Activated naive CD8-positive, alpha-beta T cell (primary cell): ENCODE measurements around the gene S1PR2.
"Not testable (repeated sequence)": the region's sequence is repeated elsewhere in the genome, so short reads cannot be mapped to it uniquely, and the experiment has no call there.

ENCODE experiments used
- H3K27ac Mint-ChIP-seq: one replicate; pipeline ENCODE4 v1.8.0; 2021; ENCODE audit warnings: mixed read lengths
- H3K27me3 Mint-ChIP-seq: one replicate; pipeline ENCODE4 v1.8.0; 2021; ENCODE audit warnings: mixed read lengths
- H3K36me3 Mint-ChIP-seq: one replicate; pipeline ENCODE4 v1.8.0; 2021; ENCODE audit warnings: mixed read lengths
- H3K4me1 Mint-ChIP-seq: one replicate; pipeline ENCODE4 v1.8.0; 2021; ENCODE audit warnings: low read depth, mixed read lengths
- H3K4me3 Mint-ChIP-seq: one replicate; pipeline ENCODE4 v1.8.0; 2021; ENCODE audit warnings: mild to moderate bottlenecking, mixed read lengths
- H3K9me3 Mint-ChIP-seq: one replicate; pipeline ENCODE4 v1.8.0; 2021; ENCODE audit warnings: low read depth, mixed read lengths

S1PR2 gene

DNA sequence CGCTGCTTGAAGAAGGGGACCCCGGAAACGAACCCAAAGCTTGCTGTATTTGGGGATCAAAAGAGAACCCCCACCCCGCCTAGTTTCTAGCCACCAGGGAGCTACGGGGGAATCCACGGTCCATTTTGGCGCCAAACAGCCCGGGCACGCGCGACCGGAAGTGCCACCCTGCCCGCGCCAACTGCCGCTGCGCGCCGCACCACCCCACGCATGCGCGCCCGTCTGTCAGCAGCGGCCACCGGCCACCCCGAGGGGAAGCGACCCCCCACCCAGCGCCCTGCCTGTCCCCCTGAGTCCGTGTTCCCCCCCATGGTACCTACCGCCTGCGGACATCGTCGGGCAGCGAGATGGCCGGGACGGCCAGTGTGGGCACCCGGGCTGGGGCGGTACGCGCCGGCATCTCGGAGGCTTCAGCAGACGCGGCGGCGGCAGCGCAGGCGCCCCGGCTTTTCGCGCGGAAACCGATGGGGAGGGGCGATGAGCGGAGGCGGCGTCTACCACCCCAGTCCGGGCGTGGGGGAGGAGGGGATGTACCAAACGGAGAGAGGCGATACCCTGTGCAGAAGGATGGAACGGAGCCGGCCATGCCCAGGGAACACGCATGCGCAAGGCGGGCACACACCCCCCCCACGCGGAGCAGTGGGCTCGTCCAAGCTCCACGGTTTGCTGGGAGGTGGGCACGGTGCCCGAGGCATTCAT is 36.5 kb downstream of the S1PR2 start, which contains the start of gene DNMT1:
Gene DNMT1 (minus strand): TSS at position 454 of the 699 bp plus-strand sequence. CDS start 54 bp downstream, at position 400.
- Mint-ChIP-seq H3K4me1 (peaks cover 29% of the 10 kb centered on the region), H3K4me3 (peak within 1 kb of the TSS; percentile 95), H3K27me3 (no peaks in the 10 kb centered on the region), H3K27ac (peak within 1 kb of the TSS; percentile 95), H3K36me3 (peaks cover 7% of the 10 kb centered on the region), H3K9me3 (no peaks in the 10 kb centered on the region)

DNA sequence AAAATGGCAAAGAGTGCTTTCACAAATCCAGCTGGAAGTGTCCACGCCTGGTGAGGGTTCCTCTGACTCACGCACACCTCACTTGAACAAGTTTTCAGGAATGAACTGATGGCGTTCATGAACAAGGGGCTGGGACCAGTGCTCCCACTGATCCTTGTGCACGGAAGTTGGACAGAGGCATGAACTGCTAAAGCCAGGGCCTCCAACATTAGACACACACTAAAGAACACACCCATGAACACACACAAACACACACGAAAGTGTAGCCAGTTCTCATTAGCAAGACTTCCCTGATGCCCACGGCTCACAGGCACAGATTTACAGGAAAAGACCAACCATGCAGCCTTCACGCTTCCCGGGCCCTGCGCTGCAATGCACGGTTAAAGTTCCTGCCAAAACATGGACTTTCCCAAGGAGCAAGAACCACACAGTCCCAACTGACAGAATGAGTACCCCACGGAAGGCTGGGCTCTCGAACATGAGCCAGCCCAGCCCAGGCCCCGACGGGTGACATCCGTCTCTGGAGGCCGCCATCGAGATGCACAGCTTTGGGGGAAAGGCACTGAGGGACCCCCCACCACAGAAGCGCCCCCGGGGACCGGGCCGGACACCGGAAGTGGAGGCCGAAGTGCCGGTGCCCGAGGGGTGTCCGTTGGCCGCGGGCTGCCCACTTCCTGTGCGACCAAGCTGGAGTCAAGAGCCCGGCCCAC is 37.2 kb downstream of the S1PR2 start:
- peak overlapping the region; percentile 95 for H3K27ac Mint-ChIP-seq
- no peaks in the 10 kb centered on the region for H3K27me3 Mint-ChIP-seq
- peak overlapping the region; percentile 95 for H3K4me3 Mint-ChIP-seq
- H3K9me3 Mint-ChIP-seq = no peaks in the 10 kb centered on the region
- H3K4me1 Mint-ChIP-seq = peaks cover 32% of the 10 kb centered on the region
- H3K36me3 Mint-ChIP-seq = peaks cover 7% of the 10 kb centered on the region

DNA sequence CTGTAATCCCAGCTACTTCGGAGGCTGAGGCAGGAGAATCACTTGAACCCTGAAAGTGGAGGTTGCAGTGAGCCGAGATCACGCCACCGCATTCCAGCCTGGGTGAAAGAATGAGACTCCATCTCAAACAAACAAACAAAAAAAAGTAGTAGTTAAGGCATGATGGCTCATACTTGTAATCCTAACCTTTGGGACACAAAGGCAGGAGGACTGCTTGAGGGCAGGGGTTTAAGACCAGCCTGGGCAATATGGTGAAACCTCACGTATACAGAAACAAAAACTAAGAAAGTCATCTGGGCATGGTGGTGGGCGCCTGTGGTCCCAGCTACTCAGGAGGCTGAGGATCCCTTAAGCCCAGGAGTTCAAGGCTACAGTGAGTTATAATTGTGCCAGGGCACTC is 38.2 kb downstream of the S1PR2 start:
- Mint-ChIP-seq H3K4me3 (peak overlapping the region; percentile 95), H3K27ac (peak overlapping the region; percentile 10), H3K36me3 (peaks cover 7% of the 10 kb centered on the region), H3K9me3 (no peaks in the 10 kb centered on the region), H3K4me1 (peaks cover 34% of the 10 kb centered on the region), H3K27me3 (no peaks in the 10 kb centered on the region)

DNA sequence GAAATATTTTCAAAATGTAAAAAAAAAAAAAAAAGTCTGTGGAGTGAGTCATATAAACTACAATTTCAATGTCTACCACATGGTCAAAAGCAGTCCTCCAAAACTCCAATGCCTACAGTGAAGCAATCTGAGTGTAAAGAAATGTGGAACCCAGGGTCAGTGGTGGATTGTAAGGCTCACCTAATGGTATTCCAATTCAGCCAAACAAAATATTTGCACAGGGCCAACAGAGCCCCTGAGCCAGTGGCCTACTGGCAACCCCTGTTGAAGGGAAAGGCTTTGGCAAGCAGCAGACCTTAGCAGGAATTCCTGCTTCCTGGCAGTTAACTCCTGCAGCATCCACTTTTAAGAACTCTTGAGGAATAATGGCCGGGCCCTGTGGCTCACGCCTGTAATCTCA is 39.8 kb downstream of the S1PR2 start:
- Mint-ChIP-seq H3K27ac (peak overlapping the region; percentile 54), H3K27me3 (no peaks in the 10 kb centered on the region), H3K9me3 (no peaks in the 10 kb centered on the region), H3K4me1 (peaks cover 39% of the 10 kb centered on the region), H3K36me3 (peaks cover 11% of the 10 kb centered on the region), H3K4me3 (peak overlapping the region; percentile 5)

DNA sequence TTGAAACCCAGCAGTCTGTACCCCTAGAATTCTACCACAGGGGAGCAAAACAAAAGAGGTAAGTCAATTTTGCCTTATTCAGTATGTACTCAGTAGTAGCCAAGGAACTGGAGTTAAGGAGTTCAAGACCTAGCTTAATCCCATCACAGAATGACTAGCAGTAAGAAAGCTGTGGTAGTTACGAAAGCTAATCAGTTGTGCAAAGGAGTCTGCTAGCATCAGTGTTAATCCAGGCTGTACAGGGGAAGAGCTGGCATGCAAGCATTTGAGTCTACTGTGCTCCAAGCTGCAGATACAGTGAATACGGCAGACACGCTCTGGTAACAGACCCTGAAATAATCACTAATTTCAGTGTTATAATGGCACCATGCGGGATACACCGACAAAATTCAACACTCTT is 41.1 kb downstream of the S1PR2 start:
- H3K36me3 Mint-ChIP-seq = peaks cover 11% of the 10 kb centered on the region
- peak overlapping the region; percentile 55 for H3K4me3 Mint-ChIP-seq
- H3K27ac Mint-ChIP-seq = peak overlapping the region; percentile 23
- H3K4me1 Mint-ChIP-seq = peaks cover 39% of the 10 kb centered on the region
- no peaks in the 10 kb centered on the region for H3K27me3 Mint-ChIP-seq
- no peaks in the 10 kb centered on the region for H3K9me3 Mint-ChIP-seq

DNA sequence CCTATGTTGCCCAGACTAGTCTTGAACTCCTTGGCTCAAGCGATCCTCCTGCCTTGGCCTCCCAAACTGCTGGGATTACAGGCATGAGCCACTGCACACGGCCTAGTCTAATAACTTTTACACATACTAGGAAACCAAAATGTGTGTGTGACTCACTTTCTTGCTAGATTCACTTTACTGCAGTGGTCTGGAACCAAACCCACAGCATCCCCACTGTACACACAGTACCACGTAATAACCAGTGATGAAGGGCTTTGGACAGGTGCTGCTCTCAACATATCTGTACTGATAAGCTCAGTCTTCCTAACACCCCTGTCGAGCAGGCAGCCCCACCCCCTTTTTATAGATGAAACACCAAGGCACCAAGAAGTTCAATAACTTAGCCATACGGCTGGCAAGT is 41.5 kb downstream of the S1PR2 start:
- peaks cover 39% of the 10 kb centered on the region for H3K4me1 Mint-ChIP-seq
- H3K9me3 Mint-ChIP-seq = no peaks in the 10 kb centered on the region
- peaks cover 11% of the 10 kb centered on the region for H3K36me3 Mint-ChIP-seq
- peak overlapping the region; percentile 55 for H3K4me3 Mint-ChIP-seq
- peak overlapping the region; percentile 23 for H3K27ac Mint-ChIP-seq
- H3K27me3 Mint-ChIP-seq = no peaks in the 10 kb centered on the region

DNA sequence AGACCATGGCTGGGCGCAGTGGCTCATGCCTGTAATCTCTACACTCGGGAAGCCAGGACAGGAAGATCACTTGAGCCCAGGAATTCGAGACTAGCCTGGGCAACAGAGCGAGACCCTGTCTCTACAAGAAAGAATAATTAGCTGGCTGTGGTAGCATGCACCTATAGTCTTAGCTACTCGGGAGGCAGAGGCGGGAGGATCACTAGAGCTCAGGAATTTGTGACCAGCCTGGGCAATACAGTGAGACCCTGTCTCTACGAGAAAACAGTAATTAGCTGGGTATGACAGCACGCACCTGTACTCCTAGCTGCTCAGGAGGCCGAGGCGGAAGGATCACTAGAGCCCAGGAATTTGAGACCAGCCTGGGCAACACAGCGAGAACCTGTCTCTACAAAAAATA is 43.8 kb downstream of the S1PR2 start:
- Mint-ChIP-seq H3K4me3 (no peak overlapping the region), H3K9me3 (no peaks in the 10 kb centered on the region), H3K36me3 (peaks cover 6% of the 10 kb centered on the region), H3K27ac (peak overlapping the region; percentile 46), H3K4me1 (peaks cover 28% of the 10 kb centered on the region), H3K27me3 (no peaks in the 10 kb centered on the region)

DNA sequence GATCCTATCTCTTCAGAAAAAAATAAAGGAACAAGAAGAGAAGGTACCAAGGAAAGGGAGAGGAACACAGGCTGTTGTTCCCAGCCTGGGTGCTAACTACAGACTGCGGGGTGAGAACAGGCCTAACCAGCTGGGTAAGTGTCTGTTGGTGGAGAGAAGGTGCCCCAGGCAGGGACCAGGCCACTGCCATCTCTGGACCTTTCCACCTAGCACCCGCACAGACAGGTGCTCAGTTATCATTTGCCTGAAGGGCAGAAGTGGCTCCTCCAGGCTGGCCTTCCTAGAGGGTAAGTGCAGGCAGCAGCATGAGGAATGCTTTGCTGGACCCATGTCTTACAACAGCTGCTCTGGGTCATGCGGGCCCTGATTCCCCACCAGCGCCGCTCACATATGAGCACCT is 46.5 kb downstream of the S1PR2 start:
- no peaks in the 10 kb centered on the region for H3K27me3 Mint-ChIP-seq
- peaks cover 22% of the 10 kb centered on the region for H3K4me1 Mint-ChIP-seq
- no peak overlapping the region for H3K4me3 Mint-ChIP-seq
- H3K9me3 Mint-ChIP-seq = no peaks in the 10 kb centered on the region
- H3K27ac Mint-ChIP-seq = no peak overlapping the region
- H3K36me3 Mint-ChIP-seq = peaks cover 3% of the 10 kb centered on the region

DNA sequence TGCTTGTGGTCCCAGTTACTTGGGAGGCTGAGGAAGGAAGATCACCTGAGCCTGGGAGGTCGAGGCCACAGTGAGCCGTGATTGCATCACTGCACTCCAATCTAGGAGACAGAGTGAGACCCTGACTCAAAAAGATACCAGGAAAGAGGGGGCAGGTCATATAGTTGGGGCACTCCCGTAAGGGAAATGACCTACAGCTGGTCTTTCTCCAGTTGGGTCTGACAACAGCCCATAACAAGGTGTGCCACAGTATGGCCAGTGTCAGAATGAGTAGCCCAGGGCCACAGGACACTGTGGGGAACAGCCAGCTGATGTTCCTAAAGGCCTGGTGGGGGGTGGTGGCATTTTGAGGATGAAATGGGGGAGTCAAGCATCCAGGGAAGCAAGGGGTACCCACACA is 47.2 kb downstream of the S1PR2 start:
- no peak overlapping the region for H3K27ac Mint-ChIP-seq
- H3K9me3 Mint-ChIP-seq = no peaks in the 10 kb centered on the region
- no peaks in the 10 kb centered on the region for H3K27me3 Mint-ChIP-seq
- peaks cover 19% of the 10 kb centered on the region for H3K4me1 Mint-ChIP-seq
- H3K36me3 Mint-ChIP-seq = peaks cover 3% of the 10 kb centered on the region
- no peak overlapping the region for H3K4me3 Mint-ChIP-seq

DNA sequence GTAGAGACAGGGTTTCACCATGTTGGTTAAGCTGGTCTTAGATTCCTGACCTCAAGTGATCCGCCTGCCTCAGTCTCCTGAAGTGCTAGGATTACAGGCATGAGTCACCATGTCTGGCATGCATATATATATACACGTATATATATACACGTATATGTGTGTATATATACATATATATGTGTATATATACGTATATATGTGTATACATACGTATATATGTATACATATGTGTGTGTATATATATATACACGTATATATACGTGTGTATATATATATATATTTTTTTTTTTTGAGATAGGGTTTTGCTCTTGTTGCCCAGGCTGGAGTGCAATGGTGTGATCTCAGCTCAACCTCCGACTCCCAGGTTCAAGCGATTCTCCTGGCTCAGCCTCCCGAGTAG is 48.3 kb downstream of the S1PR2 start:
- Mint-ChIP-seq H3K4me3 (no peak overlapping the region), H3K4me1 (peaks cover 15% of the 10 kb centered on the region), H3K9me3 (no peaks in the 10 kb centered on the region), H3K27me3 (no peaks in the 10 kb centered on the region), H3K36me3 (peaks cover 3% of the 10 kb centered on the region), H3K27ac (no peak overlapping the region)

DNA sequence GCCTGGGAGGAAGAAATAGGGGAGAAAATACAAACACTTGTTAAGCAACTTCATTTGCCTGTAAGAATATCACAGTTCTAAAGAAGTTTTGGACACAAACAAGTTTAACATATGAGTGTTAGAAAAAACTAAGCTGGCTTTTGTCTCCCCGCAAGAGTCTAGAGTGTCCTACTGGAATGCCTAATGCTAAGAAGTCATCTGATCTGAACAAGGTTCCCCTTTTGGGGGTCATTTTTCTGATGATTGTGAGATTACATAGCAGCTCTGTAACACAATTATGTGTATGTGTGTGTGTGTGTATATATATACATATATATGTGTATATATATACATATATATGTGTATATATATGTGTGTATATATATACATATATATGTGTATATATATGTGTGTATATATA is 49.1 kb downstream of the S1PR2 start:
- Mint-ChIP-seq H3K27me3 (no peaks in the 10 kb centered on the region), H3K36me3 (peaks cover 3% of the 10 kb centered on the region), H3K4me1 (peaks cover 11% of the 10 kb centered on the region), H3K9me3 (no peaks in the 10 kb centered on the region), H3K27ac (no peak overlapping the region), H3K4me3 (no peak overlapping the region)

DNA sequence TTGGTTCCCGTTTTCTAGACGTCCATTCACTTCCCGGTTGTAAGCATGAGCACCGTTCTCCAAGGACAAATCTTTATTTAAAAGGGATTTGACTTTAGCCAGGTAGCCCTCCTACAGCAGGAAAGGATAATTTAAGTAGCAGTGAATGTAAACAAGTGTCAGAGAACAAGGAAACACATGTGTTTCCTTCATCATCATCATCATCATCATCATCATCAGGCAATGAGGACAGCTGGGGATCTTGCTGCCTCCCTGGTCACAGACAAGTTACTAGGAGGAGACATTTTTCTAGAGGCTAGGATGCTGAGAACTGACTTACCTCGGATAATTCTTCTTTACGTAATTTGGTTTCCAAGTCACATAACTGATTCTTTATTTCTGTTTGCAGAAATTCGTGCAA is 50.7 kb downstream of the S1PR2 start:
- H3K27me3 Mint-ChIP-seq = no peaks in the 10 kb centered on the region
- H3K9me3 Mint-ChIP-seq = no peaks in the 10 kb centered on the region
- H3K27ac Mint-ChIP-seq = no peak overlapping the region
- peaks cover 7% of the 10 kb centered on the region for H3K4me1 Mint-ChIP-seq
- no peaks in the 10 kb centered on the region for H3K36me3 Mint-ChIP-seq
- no peak overlapping the region for H3K4me3 Mint-ChIP-seq

DNA sequence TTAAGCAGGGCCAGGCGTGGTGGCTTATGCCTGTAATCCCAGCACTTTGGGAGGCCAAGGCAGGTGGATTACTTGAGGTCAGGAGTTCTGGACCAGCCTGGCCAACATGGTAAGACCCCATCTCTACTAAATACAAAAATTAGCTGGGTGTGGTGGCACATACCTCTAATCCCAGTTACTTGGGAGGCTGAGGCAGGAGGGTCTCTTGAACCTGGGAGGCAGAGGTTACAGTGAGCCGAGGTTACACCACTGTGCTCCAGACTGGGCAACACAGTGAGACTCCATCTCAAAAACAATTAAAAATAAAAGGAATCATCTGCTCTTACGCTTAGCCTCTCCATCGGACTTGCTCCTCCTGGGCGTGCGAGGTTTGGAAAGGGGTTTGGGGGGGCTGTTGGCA is 51.1 kb downstream of the S1PR2 start:
- H3K4me3 Mint-ChIP-seq, H3K4me1 Mint-ChIP-seq, H3K27ac Mint-ChIP-seq, H3K9me3 Mint-ChIP-seq, H3K27me3 Mint-ChIP-seq, H3K36me3 Mint-ChIP-seq: not testable (repeated sequence)

DNA sequence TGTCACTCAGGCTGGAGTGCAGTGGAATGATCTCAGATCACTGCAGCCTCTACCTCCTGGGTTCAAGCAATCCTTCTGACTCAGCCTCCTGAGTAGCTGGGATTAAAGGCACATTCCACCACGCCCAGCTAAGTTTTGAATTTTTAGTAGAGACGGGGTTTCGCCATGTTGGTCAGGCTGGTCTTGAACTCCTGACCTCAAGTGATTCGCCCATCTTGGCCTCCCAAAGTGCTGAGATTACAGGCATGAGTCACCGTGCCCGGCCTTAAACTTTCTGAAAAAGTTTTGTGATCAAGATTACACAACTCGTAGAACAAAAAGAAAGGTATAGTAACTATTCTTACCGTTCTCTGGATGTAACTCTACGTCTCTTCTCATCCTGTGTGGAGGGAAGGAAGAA is 57.6 kb downstream of the S1PR2 start:
- Mint-ChIP-seq H3K27me3 (no peaks in the 10 kb centered on the region), H3K4me1 (peaks cover 2% of the 10 kb centered on the region), H3K27ac (no peak overlapping the region), H3K4me3 (no peak overlapping the region), H3K9me3 (no peaks in the 10 kb centered on the region), H3K36me3 (peaks cover 5% of the 10 kb centered on the region)
